ENCODE measurements around the gene PLA1A. TPM values are rescaled to one million over a fixed set of nuclear protein-coding genes. Genes with fewer than 3 reads are reported as not detected.

PLA1A gene
- total and polyA plus RNA-seq, 2 of the 4 experiments (the other 2 are of a cell fraction), result not detected

DNA sequence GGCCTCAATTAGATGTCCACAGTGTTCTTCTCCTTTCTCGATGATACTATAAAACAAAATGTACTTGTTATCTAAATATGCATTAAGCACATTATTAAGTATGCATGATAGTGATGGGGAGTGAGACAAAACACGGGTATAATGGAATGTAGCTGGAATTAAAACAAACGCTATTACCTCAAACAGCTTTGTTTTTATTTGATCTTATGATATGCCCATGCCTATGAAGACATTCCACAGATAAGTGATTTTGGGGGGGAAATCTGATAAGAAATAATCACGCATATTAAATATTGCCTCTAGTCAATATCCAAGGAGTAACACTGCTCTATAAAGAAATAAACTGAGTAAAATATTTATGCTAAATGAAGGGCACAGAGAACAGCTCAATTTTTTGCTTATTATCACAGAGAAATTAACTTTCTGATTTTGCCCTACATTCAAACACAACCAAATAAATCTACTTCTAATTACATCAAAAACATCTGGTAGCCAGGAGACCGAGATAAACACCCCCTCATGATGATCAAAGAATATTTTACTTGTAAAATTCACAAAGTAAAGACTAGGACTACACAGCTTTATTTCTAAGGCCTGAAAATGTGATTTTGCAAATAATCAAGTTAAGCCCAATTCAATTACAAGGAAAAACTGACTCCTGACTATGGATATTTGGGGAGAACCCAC is 77.6 kb downstream of the PLA1A start:
- no peak overlapping the region for H3K23ac ChIP-seq (ENCODE audit: low read depth, low read length)
- no peak overlapping the region for H4K5ac ChIP-seq (ENCODE audit: low read depth, low read length)
- H2AFZ ChIP-seq (replicated peaks; ENCODE audit: low read length, poor library complexity), result no peak overlapping the region
- peaks cover 4% of the 10 kb centered on the region; the same call in 1 of the 2 replicates for H3K9me1 ChIP-seq (ENCODE audit: insufficient read depth, low read length)
- H2BK5ac ChIP-seq (ENCODE audit: low read depth, low read length, poor library complexity, severe bottlenecking), result no peak overlapping the region
- WGBS, 2 experiments (ENCODE audit: extremely low coverage in 2 of 2, insufficient read length in 1 of 2), result no CpG with 5 or more reads among the region's 5 CpGs
- POLR2A ChIA-PET (ENCODE audit: unreplicated experiment), result no interaction called here
- H2AK5ac ChIP-seq (ENCODE audit: low read depth, low read length), result no peak overlapping the region
- dilution Hi-C loops (cut with HindIII; ENCODE audit: low sequenced_read_pairs, unreplicated experiment), result no loop called here
- H3K27me3 ChIP-seq (ENCODE audit: control insufficient read depth, insufficient read depth, low read length), result no peaks in the 10 kb centered on the region
- H2BK20ac ChIP-seq (ENCODE audit: low read depth, low read length), result no peak overlapping the region
- no peaks in the 10 kb centered on the region for H4K20me1 ChIP-seq (ENCODE audit: insufficient read depth, low read length)
- no peaks in the 10 kb centered on the region for H3K9me3 ChIP-seq (ENCODE audit: control insufficient read depth, insufficient read depth, low read length)
- peaks cover 6% of the 10 kb centered on the region for H3K36me3 ChIP-seq (ENCODE audit: control insufficient read depth, insufficient read depth, low read length)
- CTCF ChIA-PET, result interaction anchor here (1.4 kb wide), 1 partner anchor 15 kb away, joined by 3 read pairs; no protein-coding TSS in a partner anchor
- no peak for DNase-seq
- no peak overlapping the region for H4K91ac ChIP-seq (ENCODE audit: insufficient read depth, low read depth, low read length)
- intact Hi-C loops (cut with micrococcal nuclease), result no loop called here
- H3K4ac ChIP-seq (ENCODE audit: low read depth, low read length), result no peak overlapping the region
- H2AK9ac ChIP-seq (replicated peaks; ENCODE audit: low read depth, low read length, poor library complexity), result no peak overlapping the region
- H3K9ac ChIP-seq (ENCODE audit: low read depth, low read length), result no peak overlapping the region
- no peak overlapping the region for H4K8ac ChIP-seq (ENCODE audit: low read depth in 2 of 2, low read length in 2 of 2)
- no peak overlapping the region for H2BK15ac ChIP-seq (ENCODE audit: low read depth, low read length)
- no peaks in the 10 kb centered on the region for H3K4me1 ChIP-seq (ENCODE audit: control insufficient read depth, insufficient read depth, low read length)
- no peak overlapping the region for H3K18ac ChIP-seq (ENCODE audit: low read depth, low read length)
- H3K4me3 ChIP-seq (ENCODE audit: insufficient read depth, low read depth, low read length), result no peak overlapping the region
- no peak for ATAC-seq (ENCODE audit: low read depth)
- H3K4me2 ChIP-seq (ENCODE audit: low read depth, low read length), result no peak overlapping the region
- H3K14ac ChIP-seq (replicated peaks; ENCODE audit: low read depth, low read length), result no peak overlapping the region; the same call in 1 of the 2 replicates
- H3K79me1 ChIP-seq (ENCODE audit: low read depth in 1 of 2, low read length in 2 of 2), result peaks cover 9 to 15% of the 10 kb centered on the region in 2 experiments
- H3K27ac ChIP-seq (ENCODE audit: insufficient read depth, low read length), result no peak overlapping the region
- in situ Hi-C loops (cut with MboI; ENCODE audit: low sequenced_read_pairs), result loop anchor here (25.0 kb wide), 4 partner anchors 163 to 788 kb away; partner anchors contain the start of genes ARHGAP31 and TEX55
- H3K56ac ChIP-seq (ENCODE audit: extremely low read depth, insufficient read depth, low read length), result no peak overlapping the region
- H2BK120ac ChIP-seq (ENCODE audit: low read depth, low read length), result no peak overlapping the region
- TF ChIP-seq BHLHE40 (IDR thresholded peaks at IDR 0.05; ENCODE audit: low read depth, low read length) (no peak), SMC3 (IDR thresholded peaks at IDR 0.05; ENCODE audit: low read depth, low read length) (no peak), MAZ (IDR thresholded peaks at IDR 0.05; ENCODE audit: borderline replicate concordance, low read depth, low read length) (no peak), MXI1 (IDR thresholded peaks at IDR 0.05; ENCODE audit: borderline replicate concordance, low read depth, low read length) (no peak)
- BruUV-seq (replicated peaks), result no TSS peak

All from IMR-90 (cell line).